Hypothalamus (tissue), 51 donors: Measurements from ENCODE around the gene ZNF419.

ENCODE experiments used
- DNase-seq, 51 donors: peaks; one replicate each; lab custom pipeline; 2025; lab: John Stamatoyannopoulos, UW

ZNF419 gene

DNA sequence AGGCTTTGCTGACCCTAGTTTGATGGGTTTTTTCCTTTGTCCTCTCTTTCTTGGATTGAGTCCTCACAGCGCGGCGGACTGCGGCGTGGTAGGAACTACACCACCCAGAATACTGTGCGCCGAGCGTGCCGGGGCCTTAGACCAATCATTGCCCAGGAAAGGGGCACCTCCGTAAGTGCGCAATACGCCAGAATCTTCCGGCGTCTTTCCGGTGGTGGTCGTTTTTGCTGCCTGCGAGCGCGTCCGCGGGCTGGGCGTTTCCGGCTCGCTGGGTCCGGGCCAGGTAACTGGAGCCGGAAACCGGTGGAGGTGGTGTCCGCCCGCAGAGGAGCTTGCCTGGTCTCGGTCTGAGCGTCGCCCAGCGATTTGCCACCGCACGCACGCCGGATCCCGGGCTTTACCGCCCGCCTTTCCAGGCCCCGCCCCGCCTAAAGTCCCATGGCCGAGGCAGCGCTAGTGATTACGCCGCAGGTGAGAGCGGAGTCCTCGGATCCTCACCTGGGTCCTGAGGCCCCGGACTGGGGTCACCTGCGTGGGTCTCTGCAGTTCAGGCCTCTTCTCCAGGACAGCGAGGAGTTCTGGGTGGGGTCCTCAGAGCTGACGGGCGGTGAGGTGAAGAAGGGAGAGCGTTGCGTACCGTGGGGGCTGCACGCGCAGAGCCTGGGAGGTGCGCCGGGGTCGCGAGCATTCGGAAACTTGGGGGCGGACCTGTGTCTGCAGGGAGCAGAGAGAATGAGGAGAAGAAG is 39.8 kb downstream of the ZNF419 start, which contains the start of gene ZNF549:
Gene ZNF549, plus strand, starts transcription at position 221 of the 746 bp plus-strand sequence. Its CDS starts 218 bp downstream, at position 439.
- DNase-seq: peak; percentile 11 to 85 (median 71)

DNA sequence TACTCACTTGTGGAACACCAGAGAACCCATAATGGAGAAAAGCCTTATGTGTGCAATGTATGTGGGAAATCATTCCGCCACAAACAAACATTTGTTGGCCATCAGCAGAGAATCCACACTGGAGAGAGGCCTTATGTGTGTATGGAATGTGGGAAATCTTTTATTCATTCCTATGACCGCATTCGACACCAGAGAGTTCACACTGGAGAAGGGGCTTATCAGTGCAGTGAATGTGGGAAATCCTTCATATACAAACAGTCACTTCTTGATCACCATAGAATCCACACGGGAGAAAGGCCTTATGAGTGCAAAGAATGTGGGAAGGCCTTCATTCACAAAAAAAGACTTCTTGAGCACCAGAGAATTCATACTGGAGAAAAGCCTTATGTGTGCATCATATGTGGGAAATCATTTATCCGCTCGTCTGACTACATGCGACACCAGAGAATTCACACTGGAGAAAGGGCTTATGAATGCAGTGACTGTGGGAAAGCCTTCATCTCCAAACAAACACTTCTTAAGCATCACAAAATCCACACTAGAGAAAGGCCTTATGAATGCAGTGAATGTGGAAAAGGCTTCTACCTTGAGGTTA is 50.5 kb downstream of the ZNF419 start:
- DNase-seq: no peak
